ENCODE measurements around the gene NANS. TPM values are rescaled to one million over a fixed set of nuclear protein-coding genes. Genes with fewer than 3 reads are reported as not detected.
"Not testable (repeated sequence)": the region's sequence is repeated elsewhere in the genome, so short reads cannot be mapped to it uniquely, and the experiment has no call there.

Gene NANS
- total RNA-seq, 1 donor from 2014 or later, result 43.9 TPM

DNA sequence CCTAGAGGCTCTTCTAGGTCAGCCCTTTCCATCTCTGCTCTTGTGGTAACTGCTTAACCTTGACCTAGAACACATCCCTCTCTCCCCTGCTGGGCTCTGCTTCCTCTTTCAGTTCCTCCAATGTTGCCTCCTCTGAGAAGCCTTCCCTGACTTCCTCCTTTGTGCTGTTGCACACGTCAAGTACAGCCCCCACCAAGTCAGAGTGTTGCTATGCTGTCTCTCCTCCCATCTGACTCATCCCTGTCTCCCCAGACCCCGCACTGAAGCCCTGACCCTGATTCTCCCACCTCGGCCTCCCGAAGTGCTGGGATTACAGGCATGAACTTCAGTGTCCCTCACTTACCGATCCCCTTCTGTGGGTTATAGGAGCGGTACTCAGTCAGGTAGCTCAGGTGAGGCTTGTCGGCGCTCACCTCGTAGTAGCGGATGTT lies 72.9 kb downstream of the NANS start:
- H3K4me1 Mint-ChIP-seq (ENCODE audit: unreplicated experiment), result no peaks in the 10 kb centered on the region
- H3K27ac Mint-ChIP-seq (ENCODE audit: unreplicated experiment), result no peak overlapping the region
- H3K4me3 Mint-ChIP-seq (ENCODE audit: unreplicated experiment), result no peak overlapping the region
- H3K27me3 Mint-ChIP-seq (ENCODE audit: unreplicated experiment), result no peaks in the 10 kb centered on the region
- TF ChIP-seq, protein P1, sequence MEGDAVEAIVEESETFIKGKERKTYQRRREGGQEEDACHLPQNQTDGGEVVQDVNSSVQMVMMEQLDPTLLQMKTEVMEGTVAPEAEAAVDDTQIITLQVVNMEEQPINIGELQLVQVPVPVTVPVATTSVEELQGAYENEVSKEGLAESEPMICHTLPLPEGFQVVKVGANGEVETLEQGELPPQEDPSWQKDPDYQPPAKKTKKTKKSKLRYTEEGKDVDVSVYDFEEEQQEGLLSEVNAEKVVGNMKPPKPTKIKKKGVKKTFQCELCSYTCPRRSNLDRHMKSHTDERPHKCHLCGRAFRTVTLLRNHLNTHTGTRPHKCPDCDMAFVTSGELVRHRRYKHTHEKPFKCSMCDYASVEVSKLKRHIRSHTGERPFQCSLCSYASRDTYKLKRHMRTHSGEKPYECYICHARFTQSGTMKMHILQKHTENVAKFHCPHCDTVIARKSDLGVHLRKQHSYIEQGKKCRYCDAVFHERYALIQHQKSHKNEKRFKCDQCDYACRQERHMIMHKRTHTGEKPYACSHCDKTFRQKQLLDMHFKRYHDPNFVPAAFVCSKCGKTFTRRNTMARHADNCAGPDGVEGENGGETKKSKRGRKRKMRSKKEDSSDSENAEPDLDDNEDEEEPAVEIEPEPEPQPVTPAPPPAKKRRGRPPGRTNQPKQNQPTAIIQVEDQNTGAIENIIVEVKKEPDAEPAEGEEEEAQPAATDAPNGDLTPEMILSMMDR (IDR thresholded peaks at IDR 0.05), result no peak
- no peak for DNase-seq (ENCODE audit: extremely low spot score, unreplicated experiment)
- no peaks in the 10 kb centered on the region for H3K9me3 Mint-ChIP-seq (ENCODE audit: unreplicated experiment)
- no peaks in the 10 kb centered on the region for H3K36me3 Mint-ChIP-seq (ENCODE audit: unreplicated experiment)

DNA sequence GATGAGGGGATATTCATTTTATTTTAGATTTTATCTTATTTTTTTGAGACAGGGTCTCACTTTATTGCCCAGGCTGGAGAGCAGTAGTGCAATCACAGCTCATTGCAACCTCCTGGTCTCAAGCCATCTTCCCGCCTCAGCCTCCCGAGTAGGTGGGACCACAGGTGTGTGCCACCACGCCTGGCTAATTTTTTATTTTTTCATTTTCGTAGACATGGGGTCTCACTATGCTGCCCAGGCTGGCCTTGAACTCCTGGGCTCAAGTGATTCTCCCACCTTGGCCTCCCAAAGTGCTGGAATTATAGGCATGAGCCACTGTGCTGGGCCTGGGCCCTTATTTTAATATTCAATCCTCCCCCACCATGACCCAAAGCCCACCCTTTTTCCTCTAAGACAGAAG lies 73.5 kb downstream of the NANS start:
- H3K4me3 Mint-ChIP-seq (ENCODE audit: unreplicated experiment); H3K4me1 Mint-ChIP-seq (ENCODE audit: unreplicated experiment); H3K27me3 Mint-ChIP-seq (ENCODE audit: unreplicated experiment); DNase-seq (ENCODE audit: extremely low spot score, unreplicated experiment); H3K9me3 Mint-ChIP-seq (ENCODE audit: unreplicated experiment); H3K36me3 Mint-ChIP-seq (ENCODE audit: unreplicated experiment); H3K27ac Mint-ChIP-seq (ENCODE audit: unreplicated experiment): not testable (repeated sequence)

DNA sequence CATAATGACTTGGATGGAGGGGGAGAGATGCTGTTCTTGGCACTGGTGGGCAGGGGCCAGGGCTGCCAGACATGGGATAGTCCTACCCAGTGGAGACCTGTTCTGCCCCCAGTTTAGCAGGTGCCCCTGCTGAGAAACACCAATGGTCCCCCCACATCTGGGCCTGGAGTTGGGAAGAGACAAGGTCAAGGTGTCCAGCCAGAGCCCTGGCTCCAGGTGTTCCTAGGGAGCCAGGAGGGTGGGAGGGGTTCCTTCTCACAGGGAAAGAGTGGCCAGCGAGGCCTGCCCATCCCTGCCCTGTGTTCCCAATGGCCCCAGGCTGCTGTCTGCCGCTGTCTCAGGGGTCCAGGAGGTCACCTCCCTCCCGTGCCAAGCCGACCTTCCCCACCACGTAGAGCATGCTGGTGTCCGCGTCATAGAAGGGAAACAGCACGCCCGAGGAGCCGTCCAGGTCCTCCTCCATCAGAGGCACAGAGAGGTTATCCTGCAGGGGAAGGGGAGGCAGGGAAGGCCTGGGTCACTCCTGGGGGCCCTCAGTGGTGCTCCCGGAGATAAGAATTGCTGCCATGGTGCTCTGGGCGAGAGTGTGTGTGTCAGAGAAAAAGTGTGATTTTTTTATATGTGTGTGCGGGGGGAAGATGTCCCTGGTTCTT lies 74.2 kb downstream of the NANS start:
- no peak overlapping the region for H3K27ac Mint-ChIP-seq (ENCODE audit: unreplicated experiment)
- H3K36me3 Mint-ChIP-seq (ENCODE audit: unreplicated experiment), result no peaks in the 10 kb centered on the region
- DNase-seq (ENCODE audit: extremely low spot score, unreplicated experiment), result no peak
- TF ChIP-seq, protein P1 (IDR thresholded peaks at IDR 0.05), result no peak
- H3K4me3 Mint-ChIP-seq (ENCODE audit: unreplicated experiment), result no peak overlapping the region
- H3K4me1 Mint-ChIP-seq (ENCODE audit: unreplicated experiment), result no peaks in the 10 kb centered on the region
- no peaks in the 10 kb centered on the region for H3K27me3 Mint-ChIP-seq (ENCODE audit: unreplicated experiment)
- no peaks in the 10 kb centered on the region for H3K9me3 Mint-ChIP-seq (ENCODE audit: unreplicated experiment)

DNA sequence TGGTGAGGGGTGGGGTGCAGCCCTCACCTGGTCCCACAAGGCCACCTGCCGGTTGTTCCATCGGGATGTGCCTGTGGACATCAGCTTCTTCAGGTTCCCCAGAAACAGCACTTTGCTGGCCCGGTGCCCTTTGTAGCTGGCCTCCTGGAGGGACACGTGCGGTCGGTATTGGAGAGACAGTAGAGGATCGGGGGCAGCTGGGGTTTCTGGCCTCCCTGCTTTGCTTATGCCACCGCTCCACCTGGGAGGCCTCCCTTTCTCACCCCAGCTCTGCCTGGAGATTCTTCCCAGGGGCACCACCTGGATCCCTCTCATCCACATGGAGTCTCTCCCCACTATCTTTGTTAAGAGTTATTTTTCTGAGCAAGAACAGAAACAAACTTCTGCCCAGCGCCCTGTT lies 75.6 kb downstream of the NANS start:
- TF ChIP-seq, protein P1 (IDR thresholded peaks at IDR 0.05), result no peak
- Mint-ChIP-seq H3K27me3 (ENCODE audit: unreplicated experiment) (no peaks in the 10 kb centered on the region), H3K9me3 (ENCODE audit: unreplicated experiment) (no peaks in the 10 kb centered on the region), H3K4me1 (ENCODE audit: unreplicated experiment) (no peaks in the 10 kb centered on the region), H3K36me3 (ENCODE audit: unreplicated experiment) (no peaks in the 10 kb centered on the region), H3K4me3 (ENCODE audit: unreplicated experiment) (no peak overlapping the region), H3K27ac (ENCODE audit: unreplicated experiment) (no peak overlapping the region)
- no peak for DNase-seq (ENCODE audit: extremely low spot score, unreplicated experiment)

Other genes with a start within 250 kb of the NANS start
- not detected in 2 replicates for gene FOXE1, start 203.5 kb upstream of the NANS start, total RNA-seq
- 10.6 and 15.3 TPM in 2 replicates for gene TRMO, start 134.2 kb upstream of the NANS start, total RNA-seq
- gene HEMGN, start 118.6 kb upstream of the NANS start, total RNA-seq, result not detected in 2 replicates
- 114 and 117 TPM in 2 replicates for gene ANP32B, start 73.4 kb upstream of the NANS start, total RNA-seq
- gene TRIM14, start 62.5 kb downstream of the NANS start, total RNA-seq, result 0.48 and 0.76 TPM in 2 replicates
- 1.6 and 1.8 TPM in 2 replicates for gene CORO2A, start 135.9 kb downstream of the NANS start, total RNA-seq
- 23.7 and 25.6 TPM in 2 replicates for gene TBC1D2, start 198.9 kb downstream of the NANS start, total RNA-seq

Measured in osteocyte (in vitro differentiated cells).